LNCAP (cell line): Measurements from ENCODE around the gene TMEM80.

Experiments used
- TF ChIP-seq, protein P1 (sequence below): fragments of 450-650 bp; IDR thresholded peaks from 2 replicates; pipeline ENCODE4 v1.5.1; 2017; ENCODE audit warnings: mild to moderate bottlenecking

The TMEM80 gene

DNA sequence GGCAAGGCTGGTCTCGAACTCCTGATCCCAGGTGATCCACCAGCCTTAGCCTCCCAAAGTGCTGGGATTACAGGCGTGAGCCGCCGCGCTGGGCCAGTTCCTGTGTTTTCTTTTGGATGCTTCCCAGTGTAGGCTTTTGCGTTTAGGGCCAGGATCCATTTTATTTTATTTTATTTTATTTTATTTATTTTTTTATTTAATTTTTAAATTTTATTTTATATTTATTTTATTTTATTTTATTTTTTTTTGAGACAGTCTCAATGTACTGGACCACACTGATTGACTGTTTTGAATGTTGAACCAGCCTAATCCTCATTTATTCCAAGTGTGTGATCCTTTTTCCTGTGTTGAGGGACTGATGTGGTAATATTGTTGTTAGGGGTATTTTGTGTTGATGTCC lies 18.8 kb downstream of the TMEM80 start:
- TF ChIP-seq, protein P1, sequence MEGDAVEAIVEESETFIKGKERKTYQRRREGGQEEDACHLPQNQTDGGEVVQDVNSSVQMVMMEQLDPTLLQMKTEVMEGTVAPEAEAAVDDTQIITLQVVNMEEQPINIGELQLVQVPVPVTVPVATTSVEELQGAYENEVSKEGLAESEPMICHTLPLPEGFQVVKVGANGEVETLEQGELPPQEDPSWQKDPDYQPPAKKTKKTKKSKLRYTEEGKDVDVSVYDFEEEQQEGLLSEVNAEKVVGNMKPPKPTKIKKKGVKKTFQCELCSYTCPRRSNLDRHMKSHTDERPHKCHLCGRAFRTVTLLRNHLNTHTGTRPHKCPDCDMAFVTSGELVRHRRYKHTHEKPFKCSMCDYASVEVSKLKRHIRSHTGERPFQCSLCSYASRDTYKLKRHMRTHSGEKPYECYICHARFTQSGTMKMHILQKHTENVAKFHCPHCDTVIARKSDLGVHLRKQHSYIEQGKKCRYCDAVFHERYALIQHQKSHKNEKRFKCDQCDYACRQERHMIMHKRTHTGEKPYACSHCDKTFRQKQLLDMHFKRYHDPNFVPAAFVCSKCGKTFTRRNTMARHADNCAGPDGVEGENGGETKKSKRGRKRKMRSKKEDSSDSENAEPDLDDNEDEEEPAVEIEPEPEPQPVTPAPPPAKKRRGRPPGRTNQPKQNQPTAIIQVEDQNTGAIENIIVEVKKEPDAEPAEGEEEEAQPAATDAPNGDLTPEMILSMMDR, result no peak

DNA sequence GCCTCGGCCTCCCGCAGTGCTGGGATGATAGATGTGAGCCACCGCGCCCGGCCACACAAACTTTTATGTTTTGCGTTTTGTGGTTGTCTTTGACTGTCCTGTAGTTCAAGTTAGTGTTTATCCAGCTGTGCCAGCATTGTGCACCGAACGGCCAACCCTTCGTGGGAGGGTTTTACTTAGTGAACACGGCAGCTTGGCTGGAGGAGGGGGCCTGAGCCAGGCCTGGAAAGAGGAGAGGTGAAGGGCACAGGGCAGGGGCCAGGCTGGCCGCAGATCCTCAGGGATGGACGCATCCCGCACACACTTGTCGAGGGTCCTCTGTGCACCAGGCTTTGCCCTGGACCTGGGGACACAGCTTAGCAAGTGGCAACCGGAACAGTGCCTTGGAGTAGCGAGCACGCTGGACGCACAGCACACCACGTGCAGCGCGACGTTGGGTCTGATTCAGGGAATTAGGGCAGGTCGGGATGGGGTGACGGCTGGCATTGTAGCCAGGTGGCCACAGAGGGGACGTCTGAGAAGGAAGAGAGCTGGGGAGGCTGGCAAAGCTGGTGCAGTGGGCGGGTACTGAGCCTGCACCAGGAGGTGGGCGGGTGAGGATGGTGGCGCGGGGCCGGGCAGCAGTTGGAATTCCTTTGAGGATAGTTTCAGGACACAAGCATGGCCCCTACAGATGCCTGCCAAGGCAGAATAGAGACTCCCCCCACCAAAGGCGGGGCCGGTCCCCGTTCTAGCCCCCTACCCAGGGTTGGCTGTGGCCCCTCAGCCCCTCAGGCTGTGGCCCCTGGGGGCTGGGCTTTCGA lies 23.8 kb downstream of the TMEM80 start:
- TF ChIP-seq, protein P1, result no peak

DNA sequence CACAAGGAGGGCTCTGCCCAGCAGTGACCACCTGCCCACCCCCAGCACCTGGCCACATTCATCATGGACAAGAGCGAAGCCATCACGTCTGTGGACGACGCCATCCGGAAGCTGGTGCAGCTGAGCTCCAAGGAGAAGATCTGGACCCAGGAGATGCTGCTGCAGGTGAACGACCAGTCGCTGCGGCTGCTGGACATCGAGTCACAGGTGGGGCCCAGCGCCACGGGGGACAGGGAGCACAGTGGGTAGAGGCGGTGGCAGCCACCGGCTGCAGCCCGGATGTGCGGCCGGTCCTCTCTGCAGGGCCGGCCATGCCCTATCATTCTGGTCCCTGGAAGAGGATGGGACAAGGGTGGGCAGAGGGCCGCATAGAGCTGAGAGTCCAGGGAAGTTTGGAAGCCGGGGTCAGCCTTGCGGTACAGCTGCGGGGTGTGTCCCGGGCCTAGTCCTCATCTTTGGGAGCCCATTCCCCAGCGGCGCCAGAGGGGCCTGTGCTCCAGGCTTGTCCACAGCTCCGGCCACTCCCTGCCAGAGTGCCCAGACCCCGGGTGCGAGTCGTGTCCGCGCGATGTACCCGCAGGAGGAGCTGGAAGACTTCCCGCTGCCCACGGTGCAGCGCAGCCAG lies 24.5 kb downstream of the TMEM80 start:
- TF ChIP-seq, protein P1, result no peak

DNA sequence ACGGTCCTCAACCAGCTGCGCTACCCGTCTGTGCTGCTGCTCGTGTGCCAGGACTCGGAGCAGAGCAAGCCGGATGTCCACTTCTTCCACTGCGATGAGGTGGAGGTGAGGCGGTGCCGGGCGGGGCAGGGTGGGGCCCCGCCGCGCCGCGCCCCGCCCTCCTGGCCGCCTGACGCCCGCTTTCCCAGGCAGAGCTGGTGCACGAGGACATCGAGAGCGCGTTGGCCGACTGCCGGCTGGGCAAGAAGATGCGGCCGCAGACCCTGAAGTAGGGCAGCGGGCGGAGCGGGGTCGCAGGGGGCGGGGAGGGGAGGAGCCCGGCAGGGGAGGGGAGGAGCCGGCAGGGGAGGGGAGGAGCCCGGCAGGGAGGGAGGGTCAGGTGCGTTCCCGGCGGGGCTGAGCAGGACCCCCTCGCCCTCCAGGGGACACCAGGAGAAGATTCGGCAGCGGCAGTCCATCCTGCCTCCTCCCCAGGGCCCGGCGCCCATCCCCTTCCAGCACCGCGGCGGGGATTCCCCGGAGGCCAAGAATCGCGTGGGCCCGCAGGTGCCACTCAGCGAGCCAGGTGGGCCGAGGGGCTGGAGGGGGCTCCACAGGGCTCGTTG lies 25.1 kb downstream of the TMEM80 start:
- TF ChIP-seq, protein P1, result no peak

DNA sequence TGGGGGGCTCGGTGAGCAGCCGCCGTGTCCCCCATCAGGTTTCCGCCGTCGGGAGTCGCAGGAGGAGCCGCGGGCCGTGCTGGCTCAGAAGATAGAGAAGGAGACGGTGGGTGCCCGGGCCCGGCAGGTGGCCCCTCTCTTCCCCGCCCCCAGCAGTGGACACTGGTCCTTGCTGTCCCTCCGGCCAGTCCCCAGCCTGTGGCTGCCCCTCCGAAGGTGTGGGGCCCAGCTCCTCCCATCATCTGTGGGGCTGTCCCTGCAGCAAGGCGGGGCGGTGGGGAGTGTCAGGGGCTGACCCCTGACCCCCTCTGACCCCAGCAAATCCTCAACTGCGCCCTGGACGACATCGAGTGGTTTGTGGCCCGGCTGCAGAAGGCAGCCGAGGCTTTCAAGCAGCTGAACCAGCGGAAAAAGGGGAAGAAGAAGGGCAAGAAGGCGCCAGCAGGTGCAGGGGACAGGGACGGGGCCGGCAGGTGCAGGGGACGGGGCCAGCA lies 25.7 kb downstream of the TMEM80 start:
- TF ChIP-seq, protein P1, result no peak

DNA sequence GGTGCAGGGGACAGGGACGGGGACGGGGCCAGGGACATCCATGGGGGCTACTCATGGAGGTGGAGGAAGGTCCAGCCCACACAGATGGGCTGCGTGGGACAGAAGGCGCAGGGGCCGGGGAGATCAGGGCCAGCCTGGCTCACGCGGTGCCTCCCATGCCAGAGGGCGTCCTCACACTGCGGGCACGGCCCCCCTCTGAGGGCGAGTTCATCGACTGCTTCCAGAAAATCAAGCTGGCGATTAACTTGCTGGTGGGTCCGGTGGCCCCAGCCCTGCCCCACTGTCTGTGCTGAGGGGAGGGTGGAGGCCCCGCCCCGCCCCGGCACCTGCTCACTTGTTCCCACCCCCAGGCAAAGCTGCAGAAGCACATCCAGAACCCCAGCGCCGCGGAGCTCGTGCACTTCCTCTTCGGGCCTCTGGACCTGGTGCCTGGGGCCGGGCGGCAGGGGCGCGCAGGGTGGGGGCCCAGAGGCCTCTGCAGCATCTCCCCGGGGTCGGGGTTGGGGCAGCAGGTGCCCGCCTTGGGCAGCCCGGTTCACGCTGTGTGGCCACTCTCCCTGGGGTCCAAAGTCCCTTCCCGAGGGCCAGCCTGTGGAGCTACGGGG lies 26.2 kb downstream of the TMEM80 start:
- TF ChIP-seq, protein P1, result no peak

DNA sequence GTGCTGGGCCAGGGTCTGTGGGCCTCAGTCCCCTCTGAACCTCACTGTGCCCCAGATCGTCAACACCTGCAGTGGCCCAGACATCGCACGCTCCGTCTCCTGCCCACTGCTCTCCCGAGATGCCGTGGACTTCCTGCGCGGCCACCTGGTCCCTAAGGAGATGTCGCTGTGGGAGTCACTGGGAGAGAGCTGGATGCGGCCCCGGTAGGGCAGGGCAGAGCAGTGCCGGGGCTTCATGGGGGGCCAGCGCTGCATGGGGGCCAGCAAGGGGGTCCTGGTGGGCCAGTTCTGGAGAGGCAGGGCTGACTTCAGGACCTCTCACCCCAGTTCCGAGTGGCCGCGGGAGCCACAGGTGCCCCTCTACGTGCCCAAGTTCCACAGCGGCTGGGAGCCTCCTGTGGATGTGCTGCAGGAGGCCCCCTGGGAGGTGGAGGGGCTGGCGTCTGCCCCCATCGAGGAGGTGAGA lies 26.8 kb downstream of the TMEM80 start:
- TF ChIP-seq, protein P1, result no peak
